GM18517 (cell line): Measurements from ENCODE around the gene E2F4.

Experiments used
- ATAC-seq: cut with Tn5 transposase; IDR thresholded peaks from one replicate; pipeline ENCODE4 v1.9.1; 2021; ENCODE audit warnings: mild to moderate bottlenecking, moderate library complexity; ENCODE audit not compliant: unreplicated experiment

Gene E2F4

GRCh38 chr16:67247192-67248072 lies 55.5 kb downstream of the E2F4 start, which contains the start of gene FHOD1:
Gene FHOD1, minus strand, starts transcription at chr16:67247481. Its CDS starts 71 bp downstream, at chr16:67247410.
- ATAC-seq: peak; percentile 48

- ATAC-seq: no peak
Measured at GRCh38 chr16:67248073-67248400, 56.1 kb downstream of the E2F4 start.
